ENCODE measurements around the gene NCR1.
"Not testable (repeated sequence)": the region's sequence is repeated elsewhere in the genome, so short reads cannot be mapped to it uniquely, and the experiment has no call there.

NCR1 gene

DNA sequence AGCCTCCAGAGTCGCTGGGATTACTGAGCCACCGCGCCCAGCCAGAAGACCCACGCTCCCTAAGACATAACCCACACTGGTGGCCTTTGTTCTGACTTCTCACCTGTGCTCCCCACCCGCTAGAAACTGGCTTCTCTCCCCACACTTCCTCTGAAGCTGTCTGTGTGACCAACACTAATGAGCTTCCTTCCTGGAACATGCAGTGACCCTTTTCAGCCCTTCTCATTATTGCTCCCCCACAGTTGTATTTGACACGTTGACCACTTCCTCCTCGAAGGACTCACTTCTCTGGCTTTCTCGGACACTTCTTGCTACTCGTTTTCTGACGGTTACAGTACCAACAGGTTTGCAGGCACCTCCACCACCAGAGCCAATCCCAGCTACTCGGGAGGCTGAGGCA, 10.9 kb downstream of the NCR1 start:
- DNase-seq = no peak

DNA sequence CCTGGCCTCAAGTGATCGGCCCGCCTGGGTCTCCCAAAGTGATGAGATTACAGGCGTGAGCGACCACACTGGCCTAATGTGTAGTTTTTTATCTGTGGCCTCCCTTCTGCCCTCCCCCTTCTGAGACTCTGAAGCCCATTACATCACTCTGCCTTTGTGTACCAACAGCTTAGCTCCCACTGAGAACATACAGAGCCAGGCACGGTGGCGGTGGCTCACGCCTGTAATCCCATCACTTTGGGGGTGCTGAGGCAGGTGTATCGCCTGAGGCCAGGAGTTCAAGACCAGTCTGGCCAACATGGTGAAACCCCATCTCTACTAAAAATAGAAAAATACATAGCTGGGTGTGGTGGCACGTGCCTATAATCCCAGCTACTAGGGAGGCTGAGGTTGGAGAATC, 12.6 kb downstream of the NCR1 start:
- no peak for DNase-seq

DNA sequence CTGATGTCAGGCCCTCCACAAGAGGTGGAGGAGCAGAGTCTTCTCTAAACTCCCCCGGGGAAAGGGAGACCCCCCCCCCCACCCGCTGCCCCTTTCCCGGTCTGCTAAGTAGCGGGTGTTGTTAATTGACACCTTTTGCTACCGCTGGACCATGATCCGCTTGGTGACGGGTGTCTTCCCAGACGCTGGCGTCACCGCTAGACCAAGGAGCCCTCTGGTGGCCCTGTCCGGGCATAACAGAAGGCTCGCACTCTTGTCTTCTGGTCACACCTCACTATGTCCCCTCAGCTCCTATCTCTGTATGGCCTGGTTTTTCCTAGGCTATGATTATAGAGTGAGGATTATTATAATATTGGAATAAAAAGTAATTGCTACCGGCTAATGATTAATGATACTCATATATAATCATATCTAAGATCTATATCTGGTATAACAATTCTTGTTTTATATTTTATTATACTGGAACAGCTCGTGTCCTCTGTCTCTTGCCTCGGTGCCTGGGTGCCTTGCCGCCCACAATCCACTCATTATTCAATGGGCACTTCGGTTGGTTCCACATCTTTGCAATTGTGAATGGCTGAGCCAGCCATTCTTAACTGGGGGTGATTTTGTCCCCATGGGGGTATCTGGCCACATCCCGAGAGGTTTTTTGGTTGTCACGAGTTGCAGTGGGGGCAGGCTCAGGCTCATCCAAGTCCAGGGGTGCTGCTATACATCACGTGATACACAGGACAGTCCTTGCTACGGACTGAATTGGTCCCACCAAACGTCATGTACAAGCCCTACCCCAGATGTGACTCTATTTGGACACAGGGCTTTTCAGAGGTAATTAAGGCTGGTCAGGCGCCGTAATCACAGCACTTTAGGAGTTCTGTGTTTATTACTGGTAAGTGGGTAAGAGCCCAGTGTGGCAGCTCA, 14.0 kb downstream of the NCR1 start:
- DNase-seq = not testable (repeated sequence)

DNA sequence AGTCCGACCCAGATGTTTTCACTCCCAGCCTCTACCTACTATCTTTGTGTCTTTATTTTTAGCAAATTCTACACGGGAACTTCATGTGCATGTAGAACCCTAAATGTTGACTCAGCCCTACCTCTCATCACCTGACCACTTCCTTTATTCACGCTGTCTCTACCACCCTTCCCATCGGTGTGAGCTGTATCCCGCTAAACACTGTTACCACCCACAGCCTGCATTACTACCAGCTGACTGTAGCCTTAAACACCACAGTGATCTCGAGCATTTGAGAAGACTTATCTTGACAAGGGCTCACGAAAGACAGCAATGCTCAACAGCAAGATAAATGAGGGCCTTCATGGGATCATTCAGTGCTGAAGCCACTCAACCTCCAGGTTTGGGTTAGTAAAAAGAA, 15.1 kb downstream of the NCR1 start:
- no peak for DNase-seq

DNA sequence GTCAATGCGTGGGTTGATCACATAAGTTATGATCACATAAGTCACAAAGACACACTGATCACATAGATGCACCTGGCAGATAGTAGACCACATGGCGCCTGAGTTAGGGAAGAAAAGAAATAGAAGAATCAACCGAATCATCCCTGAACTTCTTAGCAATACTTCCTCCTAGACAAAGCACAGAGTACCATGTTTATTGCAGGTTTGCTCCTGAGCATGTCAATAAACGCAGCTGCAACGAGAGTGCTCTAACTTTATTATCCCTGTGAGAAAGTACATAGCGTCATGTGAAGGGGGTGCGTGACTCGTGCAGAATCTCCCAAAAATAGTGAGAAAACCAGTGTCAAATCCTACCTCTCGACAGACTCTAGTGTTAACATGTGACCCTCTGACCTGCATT, 17.3 kb downstream of the NCR1 start:
- no peak for DNase-seq

DNA sequence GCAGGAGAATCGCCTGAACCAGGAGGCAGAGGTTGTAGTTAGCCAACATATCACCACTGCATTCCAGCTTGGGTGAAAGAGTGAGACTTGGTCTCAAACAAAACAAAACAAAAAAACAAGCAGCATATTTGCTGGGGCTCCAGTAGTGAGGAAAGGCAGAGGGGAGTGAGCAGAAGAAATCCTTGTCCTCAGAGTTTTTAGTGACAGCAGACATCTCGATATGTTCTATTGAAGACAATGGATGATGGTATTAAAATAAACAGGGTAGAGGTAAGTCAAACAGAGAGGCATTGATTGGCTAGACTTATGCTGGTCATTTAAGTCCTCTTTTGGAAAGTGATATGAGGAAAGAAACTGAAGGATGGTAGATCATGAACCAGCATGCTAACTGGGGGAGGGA, 22.4 kb downstream of the NCR1 start:
- no peak for DNase-seq

DNA sequence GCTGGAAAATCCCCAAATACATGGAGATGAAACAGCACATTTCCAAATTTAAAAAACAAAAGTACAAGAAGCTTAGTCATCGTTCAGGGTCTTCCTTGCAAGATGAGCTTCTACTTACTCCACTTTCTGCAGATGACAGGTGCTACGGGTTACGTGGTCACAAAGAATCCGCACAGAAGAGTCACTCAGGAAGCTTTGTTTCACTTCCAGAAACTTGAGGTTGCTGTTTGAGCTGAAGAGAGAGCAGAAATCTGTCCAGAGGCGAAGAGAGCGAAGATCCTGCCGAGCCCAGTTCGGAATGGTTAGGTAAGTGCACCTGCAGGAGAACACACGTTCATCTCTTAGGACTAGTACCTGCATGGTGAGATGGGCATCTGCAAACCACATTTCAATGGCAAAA, 32.0 kb downstream of the NCR1 start:
- no peak for DNase-seq

DNA sequence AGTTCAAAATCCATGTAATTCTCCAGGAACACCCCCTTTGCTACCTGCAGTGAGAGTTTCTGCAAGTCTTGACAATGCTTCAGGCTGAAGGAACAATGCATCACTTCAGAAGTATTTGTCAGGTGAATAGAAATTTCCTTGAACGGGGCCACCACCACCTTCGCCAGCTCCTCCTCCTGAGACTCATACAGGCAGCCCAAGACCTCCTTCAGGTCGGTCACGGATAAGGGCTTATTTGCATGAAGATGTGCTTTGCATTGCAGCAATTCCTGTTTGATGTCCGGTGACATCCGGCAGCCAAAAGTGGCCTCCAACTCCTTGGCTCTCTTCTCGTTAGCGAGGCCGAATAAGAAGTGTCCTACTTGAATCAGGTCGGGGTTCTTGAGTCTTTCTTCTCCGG, 33.0 kb downstream of the NCR1 start:
- no peak for DNase-seq

DNA sequence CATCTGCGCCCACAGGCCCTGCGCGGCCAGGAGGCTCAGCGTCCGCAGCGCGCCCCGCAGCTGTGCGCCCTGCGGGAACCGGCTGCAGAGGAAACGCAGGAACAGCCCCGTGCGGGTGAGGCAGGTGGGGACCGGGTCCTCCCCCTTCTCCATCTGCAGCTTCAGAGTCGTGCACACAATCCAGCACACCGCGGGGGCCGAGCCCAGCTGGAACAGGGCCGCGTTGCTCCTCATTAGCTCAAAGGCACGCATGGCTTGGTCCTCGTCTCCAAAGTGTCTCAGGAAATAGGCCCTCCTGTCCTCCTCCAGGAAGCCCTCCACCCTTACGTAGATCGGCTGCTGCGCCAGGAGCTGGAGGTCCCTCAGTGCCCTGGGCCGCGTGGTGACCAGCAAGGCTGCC, 33.6 kb downstream of the NCR1 start:
- not testable (repeated sequence) for DNase-seq

DNA sequence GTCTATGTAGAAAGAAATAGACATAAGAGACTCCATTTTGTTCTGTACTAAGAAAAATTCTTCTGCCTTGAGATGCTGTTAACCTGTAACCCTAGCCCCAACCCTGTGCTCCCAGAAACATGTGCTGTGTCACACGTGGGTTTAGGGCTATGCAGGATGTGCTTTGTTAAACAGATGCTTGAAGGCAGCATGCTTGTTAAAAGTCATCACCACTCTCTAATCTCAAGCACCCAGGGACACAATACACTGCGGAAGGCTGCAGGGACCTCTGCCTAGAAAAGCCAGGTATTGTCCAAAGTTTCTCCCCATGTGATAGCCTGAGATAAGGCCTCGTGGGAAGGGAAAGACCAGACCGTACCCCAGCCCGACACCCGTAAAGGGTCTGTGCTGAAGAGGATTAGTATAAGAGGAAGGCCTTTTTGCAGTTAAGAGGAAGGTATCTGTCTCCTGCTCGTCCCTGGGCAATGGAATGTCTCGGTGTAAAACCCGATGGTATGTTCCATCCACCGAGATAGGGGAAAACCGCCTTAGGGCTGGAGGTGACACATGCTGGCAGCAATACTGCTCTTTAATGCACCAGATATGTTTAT, 37.9 kb downstream of the NCR1 start:
- DNase-seq = not testable (repeated sequence)

DNA sequence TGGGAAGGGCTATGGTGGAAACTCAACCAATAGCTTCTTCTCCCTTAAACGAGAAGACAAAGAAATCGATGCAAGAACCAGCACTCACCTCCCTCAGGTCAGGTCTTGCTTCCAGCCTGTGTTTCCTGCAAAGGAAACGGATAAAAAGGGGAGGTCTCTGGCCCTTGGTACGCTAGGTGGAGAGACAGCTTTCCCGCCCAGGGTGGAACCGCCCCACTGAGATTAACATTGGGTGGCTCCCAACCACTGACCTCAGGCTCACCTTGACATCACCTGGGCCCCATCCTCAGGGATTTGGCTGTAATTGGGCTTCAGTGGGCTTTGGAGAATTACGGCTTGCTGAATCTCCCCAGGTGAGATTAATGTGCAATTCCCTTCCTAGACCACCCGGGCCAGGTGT, 41.4 kb downstream of the NCR1 start, which contains the start of gene NLRP7:
Gene NLRP7 (minus strand): TSS at position 150 of the 400 bp plus-strand sequence.
- no peak for DNase-seq

DNA sequence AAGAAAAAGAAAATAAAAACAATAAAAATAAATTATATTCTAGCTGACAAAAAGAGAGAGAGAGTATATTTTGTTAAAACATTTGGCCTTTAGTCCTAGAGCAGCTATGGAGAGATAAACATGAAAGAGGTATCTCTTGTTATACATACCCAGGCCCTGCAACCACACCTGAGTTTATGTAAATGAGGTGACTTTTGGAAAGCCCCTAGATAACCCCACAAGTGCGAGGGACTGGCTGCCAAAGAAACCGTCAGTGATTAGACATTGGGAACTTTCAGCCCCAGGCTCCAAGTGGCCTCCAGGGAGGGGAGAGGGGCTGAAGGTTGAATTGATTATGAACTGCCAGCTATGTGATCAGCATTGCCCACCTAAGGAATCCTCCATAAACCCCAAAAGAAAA, 43.5 kb downstream of the NCR1 start:
- no peak for DNase-seq

DNA sequence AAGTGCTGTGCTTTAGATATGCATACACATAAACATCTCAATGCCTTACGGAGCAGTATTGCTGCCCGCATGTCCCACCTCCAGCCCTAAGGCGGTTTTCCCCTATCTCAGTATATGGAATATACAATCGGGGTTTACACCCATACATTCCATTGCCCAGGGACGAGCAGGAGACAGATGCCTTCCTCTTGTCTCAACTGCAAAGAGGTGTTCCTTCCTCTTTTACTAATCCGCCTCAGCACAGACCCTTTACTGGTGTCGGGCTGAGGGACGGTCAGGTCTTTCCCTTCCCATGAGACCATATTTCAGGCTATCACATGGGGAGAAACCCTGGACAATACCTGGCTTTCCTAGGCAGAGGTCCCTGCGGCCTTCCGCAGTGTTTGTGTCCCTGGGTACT, 44.6 kb downstream of the NCR1 start:
- DNase-seq = not testable (repeated sequence)

DNA sequence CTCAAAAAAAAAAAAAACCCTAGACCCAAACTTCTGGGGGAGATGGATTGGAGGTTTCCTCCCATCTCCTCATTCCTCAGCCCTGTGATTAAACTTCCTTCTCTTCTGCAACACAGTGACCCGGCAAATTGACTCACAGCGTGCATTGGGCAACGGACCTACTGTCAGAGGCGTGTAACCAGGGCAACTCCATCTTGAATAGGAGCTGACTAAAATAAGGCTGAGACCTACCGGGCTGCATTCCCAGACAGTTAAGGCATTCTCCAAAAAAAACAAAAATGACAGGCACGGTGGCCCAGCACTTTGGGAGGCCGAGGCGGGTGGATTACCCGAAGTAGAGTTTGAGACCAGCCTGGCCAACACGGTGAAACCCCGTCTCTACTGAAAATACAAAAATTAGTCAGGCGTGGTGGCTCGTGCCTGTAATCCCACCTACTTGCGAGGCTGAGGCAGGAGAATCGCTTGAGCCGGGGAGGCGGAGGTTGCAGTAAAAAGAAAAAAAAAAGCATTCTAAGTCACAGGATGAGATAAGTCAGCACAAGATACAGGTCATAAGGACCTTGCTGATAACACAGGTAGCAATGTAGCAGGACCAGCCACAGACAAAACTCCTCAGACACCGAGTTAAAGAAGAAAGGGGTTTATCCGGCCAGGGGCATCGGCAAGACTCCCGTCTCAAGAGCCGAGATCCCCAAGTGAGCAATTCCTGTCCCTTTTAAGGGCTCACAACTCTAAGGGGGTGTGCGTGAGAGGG, 46.8 kb downstream of the NCR1 start:
- DNase-seq = no peak

DNA sequence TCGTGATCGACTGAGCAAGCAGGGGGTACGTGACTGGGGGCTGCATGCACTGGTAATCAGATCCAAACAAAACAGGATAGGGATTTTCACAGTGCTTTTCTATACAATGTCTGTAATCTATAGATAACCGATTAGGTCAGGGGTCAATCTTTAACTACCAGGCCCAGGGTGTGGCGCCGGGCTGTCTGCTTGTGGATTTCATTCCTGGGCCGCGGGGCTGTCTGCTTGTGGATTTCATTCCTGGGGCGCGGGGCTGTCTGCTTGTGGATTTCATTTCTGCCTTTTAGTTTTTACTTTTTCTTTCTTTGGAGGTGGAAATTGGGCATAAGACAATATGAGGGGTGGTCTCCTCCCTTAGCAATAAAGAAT, 47.4 kb downstream of the NCR1 start:
- not testable (repeated sequence) for DNase-seq

DNA sequence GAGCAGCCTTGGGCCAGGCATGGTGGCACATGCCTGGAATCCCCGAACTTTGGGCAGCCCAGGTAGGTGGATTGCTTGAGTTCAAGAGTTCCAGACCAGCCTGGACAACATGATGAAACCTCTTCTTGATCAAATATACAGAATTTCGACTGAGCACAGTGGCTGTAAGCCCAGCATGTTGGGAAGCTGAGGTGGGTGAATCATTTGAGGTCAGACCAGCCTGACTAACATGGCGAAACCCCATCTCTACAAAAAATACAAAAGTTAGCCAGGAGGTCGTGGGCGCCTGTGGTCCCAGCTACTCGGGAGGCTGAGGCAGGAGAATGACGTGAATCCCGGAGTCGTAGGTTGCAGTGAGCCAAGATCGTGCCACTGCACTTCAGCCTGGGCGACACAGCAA, 49.4 kb downstream of the NCR1 start:
- DNase-seq = no peak

DNA sequence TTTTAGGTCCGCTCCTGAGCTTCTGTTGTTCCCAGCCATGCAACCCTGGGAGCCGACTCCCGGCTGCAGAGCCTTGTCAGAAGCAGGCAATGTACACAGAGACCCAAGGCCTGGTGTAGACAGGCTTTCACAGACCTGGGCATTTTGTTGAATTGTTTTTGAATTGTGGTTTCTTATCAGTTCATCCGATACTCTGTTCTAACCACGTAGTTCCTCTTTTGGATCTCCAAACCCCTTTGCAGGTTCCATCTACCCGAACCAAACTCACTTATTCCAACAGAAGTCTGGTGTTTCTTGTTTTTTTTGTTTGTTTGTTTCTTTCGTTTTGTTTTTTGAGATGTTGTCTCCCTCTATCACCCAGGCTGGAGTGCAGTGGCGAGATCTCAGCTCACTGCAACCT, 53.9 kb downstream of the NCR1 start:
- no peak for DNase-seq
